GM10847 (cell line): ENCODE measurements around the gene GZMA.

Source experiments
- POLR2A ChIP-seq: IDR thresholded peaks from 2 replicates; pipeline ENCODE4 v1.6.1; 2011; ENCODE audit not compliant: insufficient read length; ENCODE audit errors: extremely low read depth

GZMA gene

GRCh38 chr5:55102348-55102747 is at the start of gene GZMA:
Gene GZMA, plus strand, starts transcription at chr5:55102646. Its CDS starts 37 bp downstream, at chr5:55102683.
- TF ChIP-seq POLR2A: no peak

GRCh38 chr5:55055183-55055582 is 47.3 kb upstream of the GZMA start:
- TF ChIP-seq POLR2A: no peak

GRCh38 chr5:55062039-55062779 is 40.2 kb upstream of the GZMA start:
- TF ChIP-seq POLR2A: no peak

GRCh38 chr5:55063220-55063863 is 39.1 kb upstream of the GZMA start:
- TF ChIP-seq POLR2A: no peak

- no peak for TF ChIP-seq POLR2A
Observed at GRCh38 chr5:55063899-55064298, 38.5 kb upstream of the GZMA start.

GRCh38 chr5:55064523-55064922 is 37.9 kb upstream of the GZMA start:
- no peak for TF ChIP-seq POLR2A

- no peak for TF ChIP-seq POLR2A
Observed at GRCh38 chr5:55066277-55066676, 36.2 kb upstream of the GZMA start.

GRCh38 chr5:55070968-55071367 is 31.5 kb upstream of the GZMA start:
- no peak for TF ChIP-seq POLR2A

GRCh38 chr5:55071413-55071812 is 31.0 kb upstream of the GZMA start:
- no peak for TF ChIP-seq POLR2A

- TF ChIP-seq POLR2A: no peak
Observed at GRCh38 chr5:55072666-55073065, 29.8 kb upstream of the GZMA start.

- TF ChIP-seq POLR2A: no peak
Observed at GRCh38 chr5:55073211-55073610, 29.2 kb upstream of the GZMA start.

GRCh38 chr5:55081541-55081940 is 20.9 kb upstream of the GZMA start:
- TF ChIP-seq POLR2A: no peak

- TF ChIP-seq POLR2A: no peak
Observed at GRCh38 chr5:55096182-55096581, 6.3 kb upstream of the GZMA start.

GRCh38 chr5:55096861-55097260 is 5.6 kb upstream of the GZMA start:
- TF ChIP-seq POLR2A: no peak

- no peak for TF ChIP-seq POLR2A
Observed at GRCh38 chr5:55101556-55102276, 730 bp upstream of the GZMA start.
